IMR-90 (cell line): Measurements from ENCODE around the gene GCDH. TPM values are rescaled to one million over a fixed set of nuclear protein-coding genes. Genes with fewer than 3 reads are reported as not detected.
A peak's percentile ranks its signal among the peaks of the same experiment; 100 is the strongest.

Source experiments
- ATAC-seq: fragments of 200-7000 bp; cut with Tn5 transposase; 2 replicates; pipeline ENCODE4 v1.9.1; 2020; ENCODE audit warnings: low read depth, mild to moderate bottlenecking, moderate library complexity
- BruUV-seq: library from RNA; stranded (reverse); fragments of 400-500 nt; replicated peaks from 2 replicates; lab custom pipeline; 2021; lab: Mats Ljungman, UMichigan
- CTCF ChIA-PET: fragments of 300-600 bp; formaldehyde crosslinking; extraction: SDS; loops from one replicate; lab custom pipeline; 2021; ENCODE audit warnings: antibody characterized with exemption; lab: Yijun Ruan, JAX
- POLR2A ChIA-PET: fragments of 300-600 bp; sonication (Branson Sonifier 250); formaldehyde crosslinking; loops from one replicate; lab custom pipeline; 2022; ENCODE audit warnings: antibody characterized with exemption; ENCODE audit not compliant: unreplicated experiment; lab: Charles Lee
- DNase-seq: peaks from one replicate; pipeline ENCODE4 v3.0.0; 2013
- H2AFZ ChIP-seq: replicated peaks from 2 replicates; pipeline ENCODE3; 2013; ENCODE audit warnings: low read length, mild to moderate bottlenecking; ENCODE audit not compliant: poor library complexity
- H2AK5ac ChIP-seq: 2 replicates; pipeline ENCODE4 v1.6.1; 2013; ENCODE audit warnings: low read depth, low read length, inconsistent platforms
- H2AK9ac ChIP-seq: replicated peaks from 2 replicates; pipeline ENCODE3; 2013; ENCODE audit warnings: mild to moderate bottlenecking, low read depth, low read length, moderate library complexity; ENCODE audit not compliant: poor library complexity
- H2BK120ac ChIP-seq: 2 replicates; pipeline ENCODE4 v1.6.1; 2013; ENCODE audit warnings: low read depth, low read length, inconsistent platforms
- H2BK15ac ChIP-seq: 3 replicates; pipeline ENCODE4 v1.6.1; 2013; ENCODE audit warnings: low read depth, low read length, inconsistent platforms
- H2BK20ac ChIP-seq: 2 replicates; pipeline ENCODE4 v1.6.1; 2013; ENCODE audit warnings: low read depth, mild to moderate bottlenecking, inconsistent platforms, low read length, moderate library complexity
- H2BK5ac ChIP-seq: 2 replicates; pipeline ENCODE4 v1.6.1; 2013; ENCODE audit warnings: mild to moderate bottlenecking, low read depth, low read length, inconsistent platforms; ENCODE audit not compliant: poor library complexity, severe bottlenecking
- H3K14ac ChIP-seq: replicated peaks from 2 replicates; pipeline ENCODE4 v1.6.1; 2013; ENCODE audit warnings: low read depth, low read length, inconsistent platforms
- H3K18ac ChIP-seq: 2 replicates; pipeline ENCODE4 v1.6.1; 2013; ENCODE audit warnings: low read depth, low read length, control low read depth
- H3K23ac ChIP-seq: 2 replicates; pipeline ENCODE4 v1.6.1; 2013; ENCODE audit warnings: low read depth, low read length, inconsistent platforms
- H3K27ac ChIP-seq: 2 replicates; pipeline ENCODE4 v1.5.1; 2013; ENCODE audit warnings: mild to moderate bottlenecking, control low read depth, low read length; ENCODE audit not compliant: insufficient read depth
- H3K27me3 ChIP-seq: 2 replicates; pipeline ENCODE4 v1.6.1; 2013; ENCODE audit warnings: low read length; ENCODE audit not compliant: control insufficient read depth, insufficient read depth
- H3K36me3 ChIP-seq: 2 replicates; pipeline ENCODE4 v1.6.1; 2013; ENCODE audit warnings: low read length, mixed read lengths; ENCODE audit not compliant: control insufficient read depth, insufficient read depth
- H3K4ac ChIP-seq: 2 replicates; pipeline ENCODE4 v1.6.1; 2013; ENCODE audit warnings: low read depth, low read length, inconsistent platforms
- H3K4me1 ChIP-seq: 2 replicates; pipeline ENCODE4 v1.6.1; 2013; ENCODE audit warnings: low read length, mixed read lengths; ENCODE audit not compliant: control insufficient read depth, insufficient read depth
- H3K4me2 ChIP-seq: 2 replicates; pipeline ENCODE4 v1.6.1; 2013; ENCODE audit warnings: low read depth, mild to moderate bottlenecking, control low read depth, low read length, moderate library complexity
- H3K4me3 ChIP-seq: 2 replicates; pipeline ENCODE4 v1.5.1; 2013; ENCODE audit warnings: low read depth, mild to moderate bottlenecking, control low read depth, low read length, moderate library complexity; ENCODE audit not compliant: insufficient read depth
- H3K56ac ChIP-seq: 2 replicates; pipeline ENCODE4 v1.6.1; 2013; ENCODE audit warnings: low read length, inconsistent platforms; ENCODE audit not compliant: insufficient read depth; ENCODE audit errors: extremely low read depth
- H3K79me1 ChIP-seq, 2 experiments: 2 replicates each; pipeline ENCODE4 v1.6.1; 2013; ENCODE audit warnings: low read length in 2 of 2, inconsistent platforms in 1 of 2, low read depth in 1 of 2
- H3K9ac ChIP-seq: 2 replicates; pipeline ENCODE4 v1.6.1; 2013; ENCODE audit warnings: low read depth, low read length, control low read depth
- H3K9me1 ChIP-seq: 2 replicates; pipeline ENCODE4 v1.6.1; 2013; ENCODE audit warnings: low read length, inconsistent platforms; ENCODE audit not compliant: insufficient read depth
- H3K9me3 ChIP-seq: 2 replicates; pipeline ENCODE4 v1.6.1; 2013; ENCODE audit warnings: low read length; ENCODE audit not compliant: control insufficient read depth, insufficient read depth
- H4K20me1 ChIP-seq: 2 replicates; pipeline ENCODE4 v1.6.1; 2013; ENCODE audit warnings: low read length, inconsistent platforms; ENCODE audit not compliant: insufficient read depth
- H4K5ac ChIP-seq: 2 replicates; pipeline ENCODE4 v1.6.1; 2013; ENCODE audit warnings: mild to moderate bottlenecking, low read depth, low read length, control low read depth
- H4K8ac ChIP-seq, 2 experiments: 2 replicates each; pipeline ENCODE4 v1.6.1; 2013; ENCODE audit warnings: low read depth in 2 of 2, low read length in 2 of 2, control low read depth in 1 of 2, inconsistent platforms in 1 of 2
- H4K91ac ChIP-seq: 2 replicates; pipeline ENCODE4 v1.6.1; 2013; ENCODE audit warnings: low read depth, low read length, inconsistent platforms; ENCODE audit not compliant: insufficient read depth
- BHLHE40 ChIP-seq: fragments of 150-350 bp; IDR thresholded peaks from 2 replicates; pipeline ENCODE4 v1.6.1; 2016; ENCODE audit warnings: mild to moderate bottlenecking, low read depth, low read length
- CEBPB ChIP-seq: IDR thresholded peaks from 2 replicates; pipeline ENCODE4 v1.6.1; 2012; ENCODE audit warnings: low read depth, low read length, improper control_type of control experiment
- CHD1 ChIP-seq: IDR thresholded peaks from 2 replicates; pipeline ENCODE4 v1.6.1; 2012; ENCODE audit warnings: low read depth, low read length, improper control_type of control experiment
- CTCF ChIP-seq: conservative IDR thresholded peaks from 2 replicates; pipeline ENCODE4 v1.5.1; 2012; ENCODE audit warnings: mild to moderate bottlenecking, low read depth, low read length, improper control_type of control experiment
- FOS ChIP-seq: fragments of 150-350 bp; IDR thresholded peaks from 2 replicates; pipeline ENCODE4 v1.6.1; 2016; ENCODE audit warnings: low read depth, low read length
- MAFK ChIP-seq: IDR thresholded peaks from 2 replicates; pipeline ENCODE4 v1.6.1; 2012; ENCODE audit warnings: low read depth, low read length, improper control_type of control experiment
- MAZ ChIP-seq: IDR thresholded peaks from 2 replicates; pipeline ENCODE4 v1.6.1; 2012; ENCODE audit warnings: low read depth, mild to moderate bottlenecking, low read length, improper control_type of control experiment, moderate library complexity, borderline replicate concordance
- MXI1 ChIP-seq: IDR thresholded peaks from 2 replicates; pipeline ENCODE4 v1.6.1; 2012; ENCODE audit warnings: low read depth, mild to moderate bottlenecking, low read length, moderate library complexity, borderline replicate concordance
- POLR2A ChIP-seq: IDR thresholded peaks from 2 replicates; pipeline ENCODE4 v1.6.1; 2012; ENCODE audit warnings: mild to moderate bottlenecking, low read depth, low read length
- RCOR1 ChIP-seq: IDR thresholded peaks from 2 replicates; pipeline ENCODE4 v1.6.1; 2012; ENCODE audit warnings: mild to moderate bottlenecking, low read length, improper control_type of control experiment; ENCODE audit not compliant: insufficient replicate concordance
- RFX5 ChIP-seq: IDR thresholded peaks from 2 replicates; pipeline ENCODE4 v1.8.0; 2012; ENCODE audit warnings: low read depth, mild to moderate bottlenecking, low read length, moderate library complexity
- SMC3 ChIP-seq: fragments of 150-350 bp; IDR thresholded peaks from 2 replicates; pipeline ENCODE4 v1.6.1; 2016; ENCODE audit warnings: low read depth, mild to moderate bottlenecking, antibody characterized with exemption, low read length, moderate library complexity
- USF2 ChIP-seq: fragments of 150-350 bp; IDR thresholded peaks from 2 replicates; pipeline ENCODE4 v1.6.1; 2017; ENCODE audit warnings: mild to moderate bottlenecking, antibody characterized with exemption, low read length, low read depth
- WGBS, 2 experiments: methylation state at CpG; one replicate each; pipeline versions ENCODE4 v1.1.5 to v1.1.7; 2013; ENCODE audit warnings: missing lambda C conversion rate in 2 of 2; ENCODE audit not compliant: insufficient read length in 1 of 2; ENCODE audit errors: extremely low coverage in 2 of 2; 5-methylcytosine and 5-hydroxymethylcytosine counted together
- dilution Hi-C: fragments of 300-500 bp; cut with HindIII; formaldehyde crosslinking; loops from one replicate; pipeline ENCODE4 v1.14.3; 2018; ENCODE audit warnings: low sequenced_read_pairs; ENCODE audit not compliant: unreplicated experiment
- in situ Hi-C: fragments of 300-500 bp; cut with MboI; formaldehyde crosslinking; loops from 3 replicates; pipeline ENCODE4 v1.14.3; 2019; ENCODE audit warnings: low sequenced_read_pairs, inconsistent platforms, mixed read lengths
- intact Hi-C: fragments of 100-400 bp; cut with micrococcal nuclease; formaldehyde crosslinking; loops from 2 replicates; pipeline ENCODE4 v1.10.0; 2022
- polyA plus RNA-seq, 3 experiments: library from polyadenylated mRNA; depleted of rRNA; stranded (reverse); fragments of >200 nt; gene quantifications; 2 replicates each; pipeline ENCODE4 v1.2.3, GENCODE V29; 2012; ENCODE audit warnings: low replicate concordance in 1 of 3
- total RNA-seq: library from RNA; depleted of rRNA; stranded (reverse); fragments of >200 nt; gene quantifications from 2 replicates; pipeline ENCODE4 v1.2.3, GENCODE V29; 2012

GCDH gene
- total and polyA plus RNA-seq, 2 of the 4 experiments (the other 2 are of a cell fraction) = 27.7 to 41.6 TPM

GRCh38 chr19:12933287-12934072, 42.5 kb downstream of the GCDH start, which contains the start of gene FARSA:
TSS of gene FARSA (minus strand) at chr19:12933711. CDS start at chr19:12933696, 15 bp downstream.
- ChIA-PET CTCF (no interaction called here), POLR2A (interaction anchor here (0.6 to 1.0 kb wide), 2 partner anchors 12 to 13 kb away, joined by 4 to 6 read pairs; no protein-coding TSS in a partner anchor)
- peak within 1 kb of the TSS; percentile 98 for H3K14ac ChIP-seq
- dilution Hi-C loops (no loop called here), in situ Hi-C loops (no loop called here), intact Hi-C loops (no loop called here)
- peak within 1 kb of the TSS; percentile 94 for H3K23ac ChIP-seq
- H4K5ac ChIP-seq = peak within 1 kb of the TSS; percentile 95
- H2AK5ac ChIP-seq = peak within 1 kb of the TSS; percentile 93
- peak within 1 kb of the TSS; percentile 97 for H3K4me2 ChIP-seq
- peak within 1 kb of the TSS; percentile 91 for H3K4me3 ChIP-seq
- peaks cover 19% of the 10 kb centered on the region for H3K36me3 ChIP-seq
- peak within 1 kb of the TSS; percentile 92 for H3K9ac ChIP-seq
- no peaks in the 10 kb centered on the region for H3K9me3 ChIP-seq
- peak within 1 kb of the TSS; percentile 73 for H3K56ac ChIP-seq
- H2BK20ac ChIP-seq = peak within 1 kb of the TSS; percentile 66; the same call in 1 of the 2 replicates
- peak within 1 kb of the TSS; percentile 73; the same call in 1 of the 2 replicates for H2BK120ac ChIP-seq
- no TSS peak for BruUV-seq
- peak within 1 kb of the TSS; percentile 100 for H2AK9ac ChIP-seq
- H2AFZ ChIP-seq = peak within 1 kb of the TSS; percentile 97
- no peaks in the 10 kb centered on the region for H3K27me3 ChIP-seq
- ATAC-seq (peak; percentile 76), DNase-seq (peak; percentile 87)
- H3K4ac ChIP-seq = peak within 1 kb of the TSS; percentile 93
- peak within 1 kb of the TSS; percentile 44 to 100 for H4K8ac ChIP-seq
- H3K4me1 ChIP-seq = peaks cover 10% of the 10 kb centered on the region
- WGBS, 2 experiments = 0% methylated on average over 18 of the region's 51 CpGs; no CpG with 5 or more reads in 1 of the 2 experiments
- H4K20me1 ChIP-seq = peaks cover 18% of the 10 kb centered on the region
- H2BK5ac ChIP-seq = peak within 1 kb of the TSS; percentile 82
- H2BK15ac ChIP-seq = peak within 1 kb of the TSS; percentile 84; the same call in 1 of the 3 replicates
- H4K91ac ChIP-seq = peak within 1 kb of the TSS; percentile 94
- H3K9me1 ChIP-seq = peaks cover 11% of the 10 kb centered on the region
- H3K79me1 ChIP-seq = peaks cover 8 to 51% of the 10 kb centered on the region in 2 experiments; a peak in 3 of 4 replicates
- H3K27ac ChIP-seq = peak within 1 kb of the TSS; percentile 80
- peak within 1 kb of the TSS; percentile 71 for H3K18ac ChIP-seq
- TF ChIP-seq CHD1 (no peak), MAZ (peak; percentile 89), FOS (no peak), CEBPB (0 out of 2 replicates have a peak, but pooled peaks have one; percentile 27), MXI1 (peak; percentile 94), SMC3 (no peak), BHLHE40 (no peak), POLR2A (peak; percentile 84), RFX5 (no peak), RCOR1 (no peak), MAFK (no peak), USF2 (peak; percentile 66), CTCF (no peak)
